ENCODE data around the gene SLC3A2. TPM values are rescaled to one million over a fixed set of nuclear protein-coding genes. Genes with fewer than 3 reads are reported as not detected.
"Not testable (repeated sequence)": the region's sequence is repeated elsewhere in the genome, so short reads cannot be mapped to it uniquely, and the experiment has no call there.

The SLC3A2 gene
- total RNA-seq, 1 experiment from 2014 or later, result 275 TPM

DNA sequence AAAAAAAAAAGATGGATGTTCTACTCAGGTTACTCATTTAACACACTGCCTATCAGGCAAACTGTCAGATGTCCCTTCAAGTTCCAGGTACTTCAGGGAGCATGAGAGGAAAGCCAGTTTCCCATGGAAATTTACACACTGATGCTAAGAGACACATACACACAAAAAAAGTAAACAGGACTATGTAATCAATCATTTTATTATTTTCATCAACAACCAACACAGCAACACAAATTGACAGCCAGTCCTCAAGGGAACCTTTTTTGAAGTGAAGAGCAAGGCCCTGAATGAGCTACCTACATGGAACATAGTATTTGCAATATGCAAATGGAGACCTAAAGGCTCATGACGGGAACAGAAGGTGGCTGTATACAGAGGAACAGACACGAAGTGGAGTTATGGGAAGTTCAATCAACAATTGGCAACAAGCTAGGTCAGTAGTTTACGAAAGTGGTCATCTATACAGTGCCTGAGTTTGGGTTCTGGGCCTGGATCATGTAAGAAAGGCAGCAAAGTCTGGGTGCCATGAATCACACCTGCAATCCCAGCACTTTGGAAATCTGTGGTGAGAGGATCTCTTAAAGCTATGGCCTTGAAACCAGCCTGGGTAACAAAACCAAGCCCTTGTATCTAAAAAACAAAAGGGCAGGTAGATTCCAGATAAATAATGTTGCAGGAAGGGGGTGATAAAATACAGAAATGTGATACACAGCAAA lies 28.7 kb upstream of the SLC3A2 start:
- no peak for DNase-seq (ENCODE audit: low read depth)

DNA sequence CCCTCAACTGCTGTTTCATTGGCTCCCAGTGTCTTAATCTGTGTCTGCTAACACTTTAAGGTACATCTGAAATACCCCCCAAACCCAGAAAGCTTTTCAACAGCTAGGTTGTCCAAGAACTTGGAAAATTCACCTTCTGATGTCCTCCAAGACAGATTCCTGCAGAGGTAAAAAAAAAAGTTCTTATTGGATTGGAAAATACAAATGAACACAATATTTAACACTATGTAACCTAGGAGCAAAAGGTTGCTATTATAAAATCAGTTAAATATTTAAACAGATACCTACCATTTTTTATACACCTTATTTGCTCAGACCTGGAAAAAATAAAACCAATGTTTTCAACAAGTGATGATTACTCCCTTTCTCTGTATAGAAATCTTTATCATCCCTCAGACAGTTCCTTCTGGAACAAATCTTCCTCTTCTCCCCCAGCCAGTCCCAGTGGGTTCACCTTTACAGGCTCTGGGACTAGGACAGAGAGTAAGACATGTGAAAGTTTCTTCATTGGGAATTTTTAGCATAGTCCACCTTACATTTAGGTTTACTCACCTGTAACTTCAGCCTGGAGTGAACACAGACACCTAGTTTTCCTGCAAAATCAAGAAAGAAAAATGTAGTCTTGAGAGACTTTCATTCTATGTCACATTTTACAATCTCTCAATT lies 28.0 kb upstream of the SLC3A2 start:
- no peak for DNase-seq (ENCODE audit: low read depth)

- DNase-seq (ENCODE audit: low read depth), result no peak
Measured at GRCh38 chr11:62853279-62853965, 27.3 kb upstream of the SLC3A2 start.

DNA sequence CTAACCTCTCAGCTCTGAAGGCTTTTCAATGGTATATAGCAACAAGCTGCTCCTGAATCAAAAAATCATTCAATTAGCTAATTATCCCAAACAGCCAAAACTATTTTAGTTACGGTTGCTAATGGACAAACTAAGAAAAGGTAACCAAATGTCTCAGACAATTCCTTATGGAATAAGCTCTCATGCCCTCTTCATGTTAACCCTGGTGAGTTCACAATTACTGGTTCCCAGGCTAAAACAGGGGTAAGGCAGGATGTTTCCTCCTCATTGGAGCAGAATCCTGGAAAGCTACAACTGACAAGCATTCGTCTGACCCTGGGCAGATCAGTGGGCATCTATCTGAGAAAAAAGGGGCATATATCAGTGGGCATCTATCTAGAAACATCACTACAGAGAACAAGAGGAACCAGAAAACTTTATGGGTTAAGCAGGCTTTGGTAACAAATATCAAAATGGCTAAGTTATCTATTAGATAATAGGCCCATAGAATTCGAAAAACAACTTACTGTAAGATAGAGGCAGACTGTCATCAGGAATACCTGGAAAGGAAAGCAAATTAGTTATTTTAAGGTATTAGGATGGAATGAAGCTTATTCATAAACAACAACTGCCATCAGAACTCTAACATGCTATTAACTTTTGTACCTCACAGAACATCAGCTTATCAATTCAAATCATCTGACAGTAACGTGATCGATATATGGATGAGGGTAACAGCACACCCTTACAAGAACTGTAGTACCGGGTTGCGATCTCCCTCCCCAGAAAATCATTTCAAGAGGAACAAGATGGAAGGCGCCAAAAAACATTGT lies 26.5 kb upstream of the SLC3A2 start:
- no peak for DNase-seq (ENCODE audit: low read depth)

DNA sequence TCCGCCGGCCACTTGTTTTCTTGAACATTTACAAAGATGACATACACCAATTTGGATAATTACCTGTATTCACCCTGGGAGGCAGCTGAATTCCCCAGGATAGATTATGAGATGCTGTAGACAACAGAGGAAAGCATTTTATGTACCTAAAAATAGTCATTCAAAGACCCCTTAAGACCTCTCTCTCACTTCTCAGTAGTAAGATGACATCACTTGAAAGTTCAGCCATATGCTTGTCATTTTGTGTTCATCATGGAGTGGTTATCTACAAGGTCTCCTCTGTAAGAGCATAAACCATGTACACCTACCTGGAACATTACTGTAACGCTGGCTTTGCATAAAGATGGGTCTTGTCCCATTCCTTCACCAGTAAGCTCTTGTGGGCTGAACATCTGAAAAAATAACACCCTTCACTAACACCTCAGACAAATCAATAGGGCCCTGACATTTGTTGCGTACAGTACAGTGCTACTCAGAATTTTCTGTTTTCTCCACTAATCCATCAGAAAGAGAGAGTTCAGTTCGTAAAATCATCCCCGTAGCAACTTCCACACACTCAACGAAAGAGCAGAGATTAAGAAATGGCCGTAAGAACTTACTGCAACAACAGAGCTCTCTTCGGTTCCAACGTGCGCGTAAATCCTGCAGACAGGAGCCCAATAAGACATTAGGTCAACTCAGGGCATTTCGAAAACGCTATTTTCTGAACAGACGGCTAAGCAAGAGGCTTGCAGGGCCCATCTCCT lies 25.7 kb upstream of the SLC3A2 start:
- no peak for DNase-seq (ENCODE audit: low read depth)

DNA sequence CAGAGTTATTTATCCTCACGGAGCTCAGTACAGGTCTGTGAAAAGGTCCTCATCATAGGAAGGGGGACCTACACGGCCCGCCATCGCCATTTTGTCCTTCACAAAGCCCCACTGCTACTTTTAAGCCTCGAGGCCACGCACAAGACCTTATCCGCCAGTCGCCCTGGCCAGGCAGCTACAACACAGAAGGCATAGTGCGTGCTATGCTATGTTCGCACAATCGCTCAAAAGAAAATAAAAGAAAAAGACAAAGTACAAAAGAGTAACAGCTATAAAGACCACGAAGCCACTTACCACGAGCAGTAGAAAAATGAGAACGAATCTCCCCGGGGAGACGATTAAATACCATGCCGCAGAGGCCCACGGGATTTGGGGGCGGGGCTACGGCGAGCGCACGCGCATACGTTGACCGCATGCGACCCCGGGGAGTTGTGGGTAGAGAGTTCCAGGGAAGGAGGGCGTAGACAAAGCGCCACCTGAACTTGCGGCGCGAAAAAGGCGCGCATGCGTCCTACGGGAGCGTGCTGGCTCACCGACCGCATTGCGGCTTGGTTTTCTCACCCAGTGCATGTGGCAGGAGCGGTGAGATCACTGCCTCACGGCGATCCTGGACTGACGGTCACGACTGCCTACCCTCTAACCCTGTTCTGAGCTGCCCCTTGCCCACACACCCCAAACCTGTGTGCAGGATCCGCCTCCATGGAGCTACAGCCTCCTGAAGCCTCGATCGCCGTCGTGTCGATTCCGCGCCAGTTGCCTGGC lies 24.9 kb upstream of the SLC3A2 start:
- DNase-seq (ENCODE audit: low read depth), result peak; percentile 99

- DNase-seq (ENCODE audit: low read depth), result no peak
Measured at GRCh38 chr11:62856333-62856895, 24.3 kb upstream of the SLC3A2 start.

GRCh38 chr11:62857541-62857982 lies 23.1 kb upstream of the SLC3A2 start:
- DNase-seq (ENCODE audit: low read depth), result no peak

- no peak for DNase-seq (ENCODE audit: low read depth)
Measured at GRCh38 chr11:62858201-62858600, 22.5 kb upstream of the SLC3A2 start.

DNA sequence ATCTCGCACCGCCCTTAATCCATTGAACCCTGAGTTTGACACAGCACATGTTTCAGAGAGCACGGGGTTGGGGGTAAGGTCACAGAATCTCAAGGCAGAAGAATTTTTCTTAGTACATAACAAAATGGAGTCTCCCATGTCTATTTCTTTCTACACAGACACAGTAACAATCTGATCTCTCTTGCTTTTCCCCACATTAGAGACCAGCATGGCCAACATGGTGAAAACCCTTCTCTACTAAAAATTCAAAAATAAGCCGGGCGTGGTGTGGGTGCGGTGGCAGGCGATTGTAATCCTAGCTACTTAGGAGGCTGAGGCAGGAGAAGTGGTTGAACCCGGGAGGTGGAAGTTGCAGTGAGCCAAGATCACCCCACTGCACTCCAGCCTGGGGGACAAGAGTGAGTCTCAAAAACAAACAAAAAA lies 21.4 kb upstream of the SLC3A2 start:
- DNase-seq (ENCODE audit: low read depth), result not testable (repeated sequence)

GRCh38 chr11:62860835-62861563 lies 19.7 kb upstream of the SLC3A2 start:
- no peak for DNase-seq (ENCODE audit: low read depth)

GRCh38 chr11:62861564-62862192 lies 19.0 kb upstream of the SLC3A2 start:
- DNase-seq (ENCODE audit: low read depth), result not testable (repeated sequence)

GRCh38 chr11:62863687-62864335 lies 16.9 kb upstream of the SLC3A2 start:
- no peak for DNase-seq (ENCODE audit: low read depth)

DNA sequence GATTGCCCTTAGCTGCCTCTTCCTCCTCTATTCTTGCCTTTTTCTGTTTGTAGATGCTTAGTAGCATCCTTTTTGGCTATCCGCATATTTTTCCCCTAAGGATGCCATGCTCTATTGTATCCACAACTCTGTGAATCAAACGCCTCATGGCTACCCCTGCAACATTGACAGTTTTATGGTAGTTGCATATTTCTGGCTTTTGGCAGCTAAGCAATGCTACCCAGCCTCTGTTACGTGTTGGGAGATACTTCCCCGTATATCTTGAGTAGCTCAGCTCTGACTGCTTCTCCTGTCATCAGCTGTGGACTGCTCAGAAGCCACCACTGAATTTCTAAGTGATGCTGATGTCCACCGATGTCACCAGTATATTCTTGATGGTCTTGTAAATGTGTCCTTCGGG lies 15.1 kb upstream of the SLC3A2 start:
- DNase-seq (ENCODE audit: low read depth), result no peak

DNA sequence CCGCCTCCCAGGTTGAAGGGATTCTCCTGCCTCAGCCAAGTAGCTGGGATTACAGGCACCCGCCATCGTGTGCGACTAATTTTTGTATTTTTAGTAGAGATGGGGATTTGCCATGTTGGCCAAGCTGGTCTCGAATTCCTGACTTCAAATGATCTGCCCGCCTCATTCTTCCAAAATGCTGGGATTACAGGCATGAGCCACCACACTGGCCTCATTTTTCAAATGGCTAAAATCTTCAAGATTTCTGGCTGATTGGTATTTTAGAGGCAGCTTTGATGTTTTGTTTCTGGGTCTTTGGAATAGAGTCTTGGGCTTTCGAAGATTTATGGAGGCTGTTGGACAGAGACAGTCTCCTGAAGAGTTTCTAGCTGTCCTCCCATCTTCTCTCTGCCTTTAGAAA lies 5.8 kb upstream of the SLC3A2 start:
- no peak for DNase-seq (ENCODE audit: low read depth)

GRCh38 chr11:62875698-62876478 lies 4.8 kb upstream of the SLC3A2 start:
- DNase-seq (ENCODE audit: low read depth), result no peak

- DNase-seq (ENCODE audit: low read depth), result no peak
Measured at GRCh38 chr11:62876712-62877111, 4.0 kb upstream of the SLC3A2 start.

Data from HT1080 (cell line).